Thymus (tissue), 11 donors: ENCODE data around the gene HAGH. TPM values are rescaled to one million over a fixed set of nuclear protein-coding genes. Genes with fewer than 3 reads are reported as not detected.
A peak's percentile ranks its signal among the peaks of the same experiment; 100 is the strongest.

Experiments used
- DNase-seq, 9 donors: peaks; one replicate each; pipeline ENCODE4 v3.0.0-alpha.2; 2013; ENCODE audit warnings: low spot score in 9 of 9, low read depth in 6 of 9, missing footprints in 1 of 9
- H3K27ac ChIP-seq, 2 donors: one replicate each; pipeline ENCODE4 v1.5.1; 2013; ENCODE audit warnings: control low read depth in 1 of 2, low read depth in 1 of 2, low read length in 1 of 2, mild to moderate bottlenecking in 1 of 2, moderate library complexity in 1 of 2
- H3K27me3 ChIP-seq, 2 donors: one replicate each; pipeline ENCODE4 v1.5.1; 2013; ENCODE audit warnings: low read length in 1 of 2; ENCODE audit not compliant: control insufficient read depth in 2 of 2, insufficient read depth in 1 of 2
- H3K36me3 ChIP-seq, 2 donors: one replicate each; pipeline ENCODE4 v1.5.1; 2013; ENCODE audit warnings: low read length in 1 of 2, mild to moderate bottlenecking in 1 of 2, moderate library complexity in 1 of 2; ENCODE audit not compliant: control insufficient read depth in 2 of 2, insufficient read depth in 2 of 2
- H3K4me1 ChIP-seq, 2 donors: one replicate each; pipeline ENCODE4 v1.5.1; 2013; ENCODE audit warnings: low read length in 2 of 2; ENCODE audit not compliant: control insufficient read depth in 2 of 2, insufficient read depth in 2 of 2
- H3K4me3 ChIP-seq, 2 donors: one replicate each; pipeline ENCODE4 v1.5.1; 2013; ENCODE audit warnings: low read length in 2 of 2, control low read depth in 1 of 2, mild to moderate bottlenecking in 1 of 2
- H3K9me3 ChIP-seq, 2 donors: one replicate each; pipeline ENCODE4 v1.5.1; 2013; ENCODE audit warnings: low read length in 1 of 2, mild to moderate bottlenecking in 1 of 2; ENCODE audit not compliant: control insufficient read depth in 2 of 2, insufficient read depth in 1 of 2
- WGBS: extraction: QIAGEN DNeasy Blood & Tissue Kit; methylation state at CpG from one replicate; pipeline ENCODE4 v1.1.7; 2013; 5-methylcytosine and 5-hydroxymethylcytosine counted together
- polyA plus RNA-seq: library from polyadenylated mRNA; stranded (reverse); fragments of 200-250 nt; gene quantifications from one replicate; pipeline ENCODE4 v1.2.3, GENCODE V29; 2013
- total RNA-seq: library from RNA; stranded (reverse); fragments of 120-200 nt; gene quantifications from one replicate; pipeline ENCODE4 v1.2.4, GENCODE V29; 2013
- donor health status: healthy.

Gene HAGH
- total and polyA plus RNA-seq, 2 donors = 51.6 to 69.5 TPM

- no peaks in the 10 kb centered on the region for H3K9me3 ChIP-seq
- no peak overlapping the region for H3K27ac ChIP-seq
- H3K27me3 ChIP-seq = no peaks in the 10 kb centered on the region
- no peaks in the 10 kb centered on the region for H3K4me1 ChIP-seq
- 98% methylated on average over 27 of the region's 27 CpGs for WGBS
- H3K36me3 ChIP-seq = peaks cover 33 to 54% of the 10 kb centered on the region in 2 donors
- no peak overlapping the region for H3K4me3 ChIP-seq
- no peak for DNase-seq
Observed at GRCh38 chr16:1818204-1818872, 8.3 kb downstream of the HAGH start.

DNA sequence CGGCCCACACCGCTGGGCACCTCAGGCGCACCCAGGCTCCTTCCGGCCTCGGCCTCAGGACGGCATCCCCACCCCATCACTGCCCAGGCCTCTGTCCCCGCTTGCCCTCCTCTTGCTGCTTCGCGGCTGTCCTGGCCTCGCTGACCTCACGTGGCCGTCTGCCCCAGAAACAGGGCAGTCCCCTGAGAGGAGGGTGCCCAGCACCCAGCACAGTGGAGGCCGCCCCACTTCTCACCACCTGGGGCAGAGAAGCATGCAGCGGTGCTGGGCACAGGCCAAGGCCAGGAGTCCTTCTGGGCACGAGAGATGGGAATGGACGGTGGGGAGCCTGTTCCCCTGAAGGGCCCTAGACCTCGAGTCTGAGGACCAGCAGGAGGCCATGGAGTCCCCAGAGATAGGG, 8.9 kb downstream of the HAGH start:
- Histone ChIP-seq H3K36me3 (peaks cover 33 to 56% of the 10 kb centered on the region in 2 donors), H3K4me1 (no peaks in the 10 kb centered on the region), H3K4me3 (no peak overlapping the region), H3K9me3 (no peaks in the 10 kb centered on the region), H3K27ac (no peak overlapping the region), H3K27me3 (no peaks in the 10 kb centered on the region)
- 98% methylated on average over 17 of the region's 17 CpGs for WGBS
- DNase-seq = no peak

GRCh38 chr16:1817276-1817589, 9.4 kb downstream of the HAGH start:
- no peak for DNase-seq
- H3K36me3 ChIP-seq = peaks cover 30 to 51% of the 10 kb centered on the region in 2 donors
- H3K9me3 ChIP-seq = no peaks in the 10 kb centered on the region
- no peaks in the 10 kb centered on the region for H3K27me3 ChIP-seq
- no peaks in the 10 kb centered on the region for H3K4me1 ChIP-seq
- no peak overlapping the region for H3K27ac ChIP-seq
- over 99% methylated on average over 9 of the region's 9 CpGs for WGBS
- H3K4me3 ChIP-seq = no peak overlapping the region

- Histone ChIP-seq H3K27ac (no peak overlapping the region), H3K4me1 (no peaks in the 10 kb centered on the region), H3K36me3 (peaks cover 24 to 46% of the 10 kb centered on the region in 2 donors), H3K27me3 (no peaks in the 10 kb centered on the region), H3K4me3 (no peak overlapping the region), H3K9me3 (no peaks in the 10 kb centered on the region)
- no peak for DNase-seq
- 98% methylated on average over 40 of the region's 40 CpGs for WGBS
Observed at GRCh38 chr16:1816396-1817275, 10.0 kb downstream of the HAGH start.

DNA sequence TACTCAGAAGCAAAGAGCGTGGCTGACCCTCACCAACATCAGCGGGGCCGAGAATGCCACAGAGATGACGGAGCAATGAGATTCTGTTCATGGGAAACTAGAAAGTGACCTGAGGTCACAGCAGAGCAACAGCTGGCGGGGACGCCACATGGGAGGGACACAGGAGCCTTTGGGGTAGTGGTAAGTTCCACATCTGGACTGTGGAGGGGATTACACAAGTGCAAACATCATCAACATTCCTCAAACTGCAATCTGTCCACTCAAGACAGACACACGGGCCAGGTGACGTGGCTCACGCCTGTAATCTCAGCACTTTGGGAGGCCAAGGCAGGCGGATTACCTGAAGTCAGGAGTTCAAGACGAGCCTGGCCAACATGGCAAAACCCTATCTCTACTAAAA, 11.2 kb downstream of the HAGH start:
- H3K36me3 ChIP-seq = peaks cover 20 to 39% of the 10 kb centered on the region in 2 donors
- H3K27ac ChIP-seq = no peak overlapping the region
- H3K4me3 ChIP-seq = no peak overlapping the region
- WGBS = 98% methylated on average over 11 of the region's 11 CpGs
- H3K27me3 ChIP-seq = no peaks in the 10 kb centered on the region
- H3K9me3 ChIP-seq = no peaks in the 10 kb centered on the region
- no peak for DNase-seq
- no peaks in the 10 kb centered on the region for H3K4me1 ChIP-seq

GRCh38 chr16:1812732-1813163, 13.9 kb downstream of the HAGH start:
- no peak overlapping the region for H3K4me3 ChIP-seq
- DNase-seq = peak in 2 of 9 donors; percentile 31 to 52
- WGBS = 42% methylated on average over 17 of the region's 17 CpGs
- H3K9me3 ChIP-seq = no peaks in the 10 kb centered on the region
- H3K36me3 ChIP-seq = peaks cover 38 to 41% of the 10 kb centered on the region in 2 donors
- no peak overlapping the region for H3K27ac ChIP-seq
- H3K27me3 ChIP-seq = no peaks in the 10 kb centered on the region
- H3K4me1 ChIP-seq = no peaks in the 10 kb centered on the region

DNA sequence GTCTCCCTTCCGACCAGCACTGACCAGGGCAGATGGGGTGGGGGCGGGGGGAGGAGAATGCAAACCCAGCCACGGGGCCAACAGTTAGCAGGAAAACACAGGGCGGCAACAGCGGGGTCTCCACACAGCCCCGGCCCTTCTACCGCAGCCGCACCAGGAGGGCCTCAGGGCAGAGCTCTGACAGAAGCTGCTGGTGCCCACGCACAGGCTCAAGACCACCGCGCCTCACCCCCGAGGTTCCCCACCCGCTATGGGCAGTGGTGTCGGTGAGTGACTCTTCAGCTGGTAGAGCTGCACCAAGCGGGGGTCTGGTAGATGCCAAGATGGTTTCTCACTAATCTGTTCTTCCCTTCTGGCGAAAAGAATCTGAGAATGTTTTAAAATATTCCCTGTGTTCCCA, 16.1 kb downstream of the HAGH start:
- Histone ChIP-seq H3K4me1 (no peaks in the 10 kb centered on the region), H3K9me3 (peaks cover 0 to 7% of the 10 kb centered on the region in 2 donors), H3K27ac (no peak overlapping the region), H3K27me3 (no peaks in the 10 kb centered on the region), H3K4me3 (no peak overlapping the region), H3K36me3 (peaks cover 27 to 37% of the 10 kb centered on the region in 2 donors)
- WGBS = 98% methylated on average over 16 of the region's 16 CpGs
- DNase-seq = no peak

DNA sequence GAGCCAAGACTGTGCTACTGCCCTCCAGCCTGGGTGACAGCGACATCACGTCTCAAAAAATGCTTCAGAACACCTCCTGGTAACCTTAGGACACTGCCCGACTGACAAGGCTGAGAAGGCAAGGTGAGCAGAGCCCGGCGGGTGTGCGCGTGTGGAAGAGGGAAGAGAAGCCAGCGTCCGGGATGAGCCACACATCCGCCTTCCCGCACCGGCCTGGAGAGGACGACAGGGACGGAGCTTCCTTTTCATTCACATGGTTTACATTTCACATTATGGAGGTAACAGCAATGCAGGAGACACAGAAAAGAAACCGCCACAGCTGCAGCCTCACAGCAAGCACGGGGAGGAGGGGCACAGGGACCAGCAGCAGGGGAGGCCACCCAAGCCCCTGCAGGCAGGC, 16.5 kb downstream of the HAGH start:
- peaks cover 25 to 33% of the 10 kb centered on the region in 2 donors for H3K36me3 ChIP-seq
- no peak overlapping the region for H3K27ac ChIP-seq
- H3K4me1 ChIP-seq = no peaks in the 10 kb centered on the region
- peaks cover 0 to 7% of the 10 kb centered on the region in 2 donors for H3K9me3 ChIP-seq
- H3K27me3 ChIP-seq = no peaks in the 10 kb centered on the region
- WGBS = 98% methylated on average over 16 of the region's 16 CpGs
- H3K4me3 ChIP-seq = no peak overlapping the region
- no peak for DNase-seq

- no peak for DNase-seq
- H3K27ac ChIP-seq = no peak overlapping the region
- no peaks in the 10 kb centered on the region for H3K27me3 ChIP-seq
- peaks cover 0 to 7% of the 10 kb centered on the region in 2 donors for H3K9me3 ChIP-seq
- H3K4me1 ChIP-seq = no peaks in the 10 kb centered on the region
- H3K36me3 ChIP-seq = peaks cover 25 to 31% of the 10 kb centered on the region in 2 donors
- 84% methylated on average over 28 of the region's 28 CpGs for WGBS
- no peak overlapping the region for H3K4me3 ChIP-seq
Observed at GRCh38 chr16:1809281-1809801, 17.3 kb downstream of the HAGH start.
